HepG2 (cell line): ENCODE data around the gene MORF4L2. TPM values are rescaled to one million over a fixed set of nuclear protein-coding genes. Genes with fewer than 3 reads are reported as not detected.
A peak's percentile ranks its signal among the peaks of the same experiment; 100 is the strongest.

Source experiments
- CAMTA2 ChIP-seq: sonication (generic); formaldehyde crosslinking; IDR thresholded peaks from 2 replicates; pipeline ENCODE4 v1.4.0; 2020; ENCODE audit warnings: mild to moderate bottlenecking, missing genetic modification reagents, borderline replicate concordance
- CENPBD1 ChIP-seq: sonication (generic); formaldehyde crosslinking; IDR thresholded peaks from 2 replicates; pipeline ENCODE4 v1.8.0; 2022; ENCODE audit warnings: missing genetic modification reagents, low read depth, mild to moderate bottlenecking, borderline replicate concordance
- CENPX ChIP-seq: sonication (generic); formaldehyde crosslinking; IDR thresholded peaks from 2 replicates; pipeline ENCODE4 v1.9.0; 2021; ENCODE audit warnings: mild to moderate bottlenecking, missing genetic modification reagents, moderate library complexity
- CERS6 ChIP-seq: sonication (generic); formaldehyde crosslinking; IDR thresholded peaks from 2 replicates; pipeline ENCODE4 v1.5.0; 2020; ENCODE audit warnings: missing genetic modification reagents
- DPF2 ChIP-seq: sonication (generic); formaldehyde crosslinking; IDR thresholded peaks from 2 replicates; pipeline ENCODE4 v1.4.0; 2020; ENCODE audit warnings: mild to moderate bottlenecking, low read depth, missing genetic modification reagents, borderline replicate concordance
- EHMT2 ChIP-seq: fragments of 200-600 bp; sonication (generic); IDR thresholded peaks from 2 replicates; pipeline ENCODE4 v1.7.0; 2017; ENCODE audit warnings: antibody characterized with exemption, low read depth, low read length, borderline replicate concordance
- HOXA3 ChIP-seq: sonication (generic); formaldehyde crosslinking; IDR thresholded peaks from 2 replicates; pipeline ENCODE4 v1.5.0; 2020; ENCODE audit warnings: missing genetic modification reagents
- ISX ChIP-seq: sonication (generic); formaldehyde crosslinking; conservative IDR thresholded peaks from 2 replicates; pipeline ENCODE4 v1.5.0; 2020; ENCODE audit warnings: missing genetic modification reagents
- MATR3 ChIP-seq: sonication (generic); formaldehyde crosslinking; IDR thresholded peaks from 2 replicates; pipeline ENCODE4 v1.4.0; 2020; ENCODE audit warnings: missing genetic modification reagents
- MBNL3 ChIP-seq: fragments of 250-450 bp; sonication (Bioruptor Pico); conservative IDR thresholded peaks from 2 replicates; pipeline ENCODE4 v1.8.0; 2022; ENCODE audit warnings: mild to moderate bottlenecking, inconsistent platforms
- RAD21 ChIP-seq: fragments of 450-650 bp; formaldehyde crosslinking; IDR thresholded peaks from 2 replicates; pipeline ENCODE4 v1.5.0; 2020; ENCODE audit warnings: mild to moderate bottlenecking
- RAD51 ChIP-seq: fragments of 450-650 bp; IDR thresholded peaks from 2 replicates; pipeline ENCODE4 v1.6.1; 2016; ENCODE audit warnings: borderline replicate concordance
- RARG ChIP-seq: sonication (generic); formaldehyde crosslinking; IDR thresholded peaks from 2 replicates; pipeline ENCODE4 v1.4.0; 2020; ENCODE audit warnings: low read depth, mild to moderate bottlenecking, missing genetic modification reagents
- SALL1 ChIP-seq: sonication (generic); formaldehyde crosslinking; IDR thresholded peaks from 2 replicates; pipeline ENCODE4 v1.8.0; 2022; ENCODE audit warnings: mild to moderate bottlenecking, missing genetic modification reagents
- SAP130 ChIP-seq: IDR thresholded peaks from 2 replicates; pipeline ENCODE4 v1.6.1; 2016; ENCODE audit warnings: low read depth
- SOX13 ChIP-seq, 3 experiments: fragments of 450-650 bp in 1 of 3; sonication (generic) in 1 of 3; formaldehyde crosslinking in 1 of 3; IDR thresholded peaks in 2 of 3; conservative IDR thresholded peaks in 1 of 3; 2 replicates each; pipeline versions ENCODE4 v1.5.0 to v1.6.1; 2016 to 2020; ENCODE audit warnings: antibody characterized with exemption in 1 of 3, mild to moderate bottlenecking in 1 of 3, missing compliant biosample characterization in 1 of 3, missing genetic modification reagents in 1 of 3, moderate library complexity in 1 of 3
- ZBTB21 ChIP-seq: sonication (generic); formaldehyde crosslinking; IDR thresholded peaks from 2 replicates; pipeline ENCODE4 v1.4.0; 2020; ENCODE audit warnings: missing genetic modification reagents
- ZHX1 ChIP-seq: sonication (generic); formaldehyde crosslinking; IDR thresholded peaks from 2 replicates; pipeline ENCODE4 v1.8.1; 2022; ENCODE audit warnings: low read depth, mild to moderate bottlenecking, missing genetic modification reagents
- ZNF205 ChIP-seq: IDR thresholded peaks from 2 replicates; pipeline ENCODE4 v1.6.1; 2018; ENCODE audit warnings: missing biosample characterization, missing genetic modification reagents
- ZNF335 ChIP-seq: sonication (generic); formaldehyde crosslinking; IDR thresholded peaks from 2 replicates; pipeline ENCODE4 v1.4.0; 2020; ENCODE audit warnings: missing genetic modification reagents
- ZNF558 ChIP-seq: sonication (generic); formaldehyde crosslinking; IDR thresholded peaks from 2 replicates; pipeline ENCODE4 v1.9.0; 2022; ENCODE audit warnings: mild to moderate bottlenecking, missing genetic modification reagents, borderline replicate concordance
- polyA plus RNA-seq, 8 experiments: library from polyadenylated mRNA; depleted of rRNA in 3 of 8; stranded (reverse) in 7 of 8; unstranded in 1 of 8; fragments of >200 nt; fragmentation: Illumina TruSeq in 4 of 8; extraction: Trizol in 4 of 8; gene quantifications; 2 replicates each; pipeline versions ENCODE4 v1.2.1 to v1.2.3, GENCODE V29; 2011 to 2016; ENCODE audit warnings: low read depth in 4 of 8, missing spikeins in 1 of 8, mixed read lengths in 1 of 8; ENCODE audit not compliant: insufficient read depth in 1 of 8
- total RNA-seq, 5 experiments: library from RNA; depleted of rRNA; stranded (reverse); fragments of >200 nt; fragmentation: Illumina TruSeq; extraction: Trizol; gene quantifications; 2 replicates each; pipeline ENCODE4 v1.2.3, GENCODE V29; 2016; ENCODE audit warnings: low read depth in 1 of 5
- TF ChIP-seq, protein P1 (sequence below): sonication (generic); formaldehyde crosslinking; conservative IDR thresholded peaks from 2 replicates; pipeline ENCODE4 v1.5.0; 2020; ENCODE audit warnings: missing genetic modification reagents
- TF ChIP-seq, protein P2 (sequence below): IDR thresholded peaks from 2 replicates; pipeline ENCODE4 v1.6.1; 2016; ENCODE audit warnings: low read depth

Gene MORF4L2
- total and polyA plus RNA-seq, 2 of the 13 experiments (the other 11 are each of a cell fraction or from before 2014, with no cell fraction given), result 358 to 469 TPM

GRCh38 chrX:103629318-103630170, 57.0 kb downstream of the MORF4L2 start (continued):
- TF ChIP-seq ZHX1 (CRISPR knock-in tag) (0 out of 2 replicates have a peak, but pooled peaks have one; percentile 24), CENPX (no peak), SAP130 (CRISPR knock-in tag) (peak; percentile 59), DPF2 (CRISPR knock-in tag) (no peak), RAD51 (no peak), MBNL3 (no peak), SOX13 (IDR thresholded peaks at IDR 0.05) (no peak), SOX13 (CRISPR knock-in tag; conservative IDR thresholded peaks at IDR 0.05 in 1 of 2, IDR thresholded peaks at IDR 0.05 in 1 of 2) (no peak), CERS6 (CRISPR knock-in tag) (no peak), CAMTA2 (CRISPR knock-in tag) (no peak), ZNF558 (CRISPR knock-in tag) (no peak), MATR3 (CRISPR knock-in tag) (no peak), EHMT2 (no peak), ZBTB21 (no peak), HOXA3 (CRISPR knock-in tag) (peak; percentile 52; the same call in 1 of the 2 replicates), ISX (CRISPR knock-in tag) (no peak), ZNF205 (CRISPR knock-in tag) (no peak), SALL1 (peak; percentile 31; the same call in 1 of the 2 replicates), ZNF335 (CRISPR knock-in tag) (no peak), CENPBD1 (CRISPR knock-in tag) (no peak), RARG (CRISPR knock-in tag) (no peak), RAD21 (no peak)
- TF ChIP-seq, protein P1, sequence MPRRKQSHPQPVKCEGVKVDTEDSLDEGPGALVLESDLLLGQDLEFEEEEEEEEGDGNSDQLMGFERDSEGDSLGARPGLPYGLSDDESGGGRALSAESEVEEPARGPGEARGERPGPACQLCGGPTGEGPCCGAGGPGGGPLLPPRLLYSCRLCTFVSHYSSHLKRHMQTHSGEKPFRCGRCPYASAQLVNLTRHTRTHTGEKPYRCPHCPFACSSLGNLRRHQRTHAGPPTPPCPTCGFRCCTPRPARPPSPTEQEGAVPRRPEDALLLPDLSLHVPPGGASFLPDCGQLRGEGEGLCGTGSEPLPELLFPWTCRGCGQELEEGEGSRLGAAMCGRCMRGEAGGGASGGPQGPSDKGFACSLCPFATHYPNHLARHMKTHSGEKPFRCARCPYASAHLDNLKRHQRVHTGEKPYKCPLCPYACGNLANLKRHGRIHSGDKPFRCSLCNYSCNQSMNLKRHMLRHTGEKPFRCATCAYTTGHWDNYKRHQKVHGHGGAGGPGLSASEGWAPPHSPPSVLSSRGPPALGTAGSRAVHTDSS (CRISPR knock-in tag), result no peak
- TF ChIP-seq, protein P2, sequence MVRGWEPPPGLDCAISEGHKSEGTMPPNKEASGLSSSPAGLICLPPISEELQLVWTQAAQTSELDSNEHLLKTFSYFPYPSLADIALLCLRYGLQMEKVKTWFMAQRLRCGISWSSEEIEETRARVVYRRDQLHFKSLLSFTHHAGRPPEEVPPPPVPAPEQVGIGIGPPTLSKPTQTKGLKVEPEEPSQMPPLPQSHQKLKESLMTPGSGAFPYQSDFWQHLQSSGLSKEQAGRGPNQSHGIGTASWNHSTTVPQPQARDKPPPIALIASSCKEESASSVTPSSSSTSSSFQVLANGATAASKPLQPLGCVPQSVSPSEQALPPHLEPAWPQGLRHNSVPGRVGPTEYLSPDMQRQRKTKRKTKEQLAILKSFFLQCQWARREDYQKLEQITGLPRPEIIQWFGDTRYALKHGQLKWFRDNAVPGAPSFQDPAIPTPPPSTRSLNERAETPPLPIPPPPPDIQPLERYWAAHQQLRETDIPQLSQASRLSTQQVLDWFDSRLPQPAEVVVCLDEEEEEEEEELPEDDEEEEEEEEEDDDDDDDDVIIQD (CRISPR knock-in tag), result no peak
